HepG2 (cell line): ENCODE data around the gene ECHS1. TPM values are rescaled to one million over a fixed set of nuclear protein-coding genes. Genes with fewer than 3 reads are reported as not detected.

Source experiments
- BRF2 ChIP-seq: sonication (generic); formaldehyde crosslinking; IDR thresholded peaks from 2 replicates; pipeline ENCODE4 v1.8.1; 2022; ENCODE audit warnings: mild to moderate bottlenecking, missing genetic modification reagents
- FOXK1 ChIP-seq: sonication (generic); formaldehyde crosslinking; IDR thresholded peaks from 2 replicates; pipeline ENCODE4 v1.4.0; 2020; ENCODE audit warnings: low read depth, missing genetic modification reagents, borderline replicate concordance
- GATAD2A ChIP-seq: IDR thresholded peaks from 2 replicates; pipeline ENCODE4 v1.6.1; 2016
- HMGA1 ChIP-seq: sonication (generic); formaldehyde crosslinking; conservative IDR thresholded peaks from 2 replicates; pipeline ENCODE4 v1.4.0; 2020; ENCODE audit warnings: missing genetic modification reagents
- IRF2 ChIP-seq: IDR thresholded peaks from 2 replicates; pipeline ENCODE4 v1.6.1; 2018; ENCODE audit warnings: missing genetic modification reagents, missing compliant biosample characterization
- JUN ChIP-seq: sonication (generic); formaldehyde crosslinking; IDR thresholded peaks from 2 replicates; pipeline ENCODE4 v1.4.0; 2020; ENCODE audit warnings: mild to moderate bottlenecking, missing genetic modification reagents
- MLLT10 ChIP-seq: sonication (generic); formaldehyde crosslinking; IDR thresholded peaks from 2 replicates; pipeline ENCODE4 v1.4.0; 2020; ENCODE audit warnings: missing genetic modification reagents
- RARA ChIP-seq: IDR thresholded peaks from 2 replicates; pipeline ENCODE4 v1.6.1; 2016; ENCODE audit warnings: missing genetic modification reagents, missing compliant biosample characterization
- SOX6 ChIP-seq, 2 experiments: fragments of 450-650 bp in 1 of 2; sonication (generic) in 1 of 2; formaldehyde crosslinking in 1 of 2; IDR thresholded peaks; 2 replicates each; pipeline versions ENCODE4 v1.4.0 to v1.6.1; 2017 to 2020; ENCODE audit warnings: antibody characterized with exemption in 1 of 2, mild to moderate bottlenecking in 1 of 2, missing genetic modification reagents in 1 of 2
- SP5 ChIP-seq: IDR thresholded peaks from 2 replicates; pipeline ENCODE4 v1.6.1; 2016; ENCODE audit warnings: low read depth, borderline replicate concordance
- TBX2 ChIP-seq: sonication (generic); formaldehyde crosslinking; IDR thresholded peaks from 2 replicates; pipeline ENCODE4 v1.5.0; 2020; ENCODE audit warnings: missing genetic modification reagents, mild to moderate bottlenecking, borderline replicate concordance
- TCF12 ChIP-seq, 2 experiments: fragments of 450-650 bp in 1 of 2; sonication (generic) in 1 of 2; formaldehyde crosslinking in 1 of 2; IDR thresholded peaks; 2 replicates each; pipeline versions ENCODE4 v1.6.1 to v1.8.0; 2017 to 2022; ENCODE audit warnings: antibody characterized with exemption in 1 of 2, mild to moderate bottlenecking in 1 of 2, missing genetic modification reagents in 1 of 2, moderate library complexity in 1 of 2
- TRIM24 ChIP-seq: sonication (generic); formaldehyde crosslinking; IDR thresholded peaks from 2 replicates; pipeline ENCODE4 v1.8.0; 2022; ENCODE audit warnings: mild to moderate bottlenecking, missing genetic modification reagents
- ZBTB34 ChIP-seq: sonication (generic); formaldehyde crosslinking; IDR thresholded peaks from 2 replicates; pipeline ENCODE4 v1.8.0; 2022; ENCODE audit warnings: mild to moderate bottlenecking, missing genetic modification reagents
- ZBTB43 ChIP-seq: sonication (generic); formaldehyde crosslinking; conservative IDR thresholded peaks from 2 replicates; pipeline ENCODE4 v1.4.0; 2020; ENCODE audit warnings: missing genetic modification reagents
- ZNF280B ChIP-seq: sonication (generic); formaldehyde crosslinking; IDR thresholded peaks from 2 replicates; pipeline ENCODE4 v1.5.0; 2020; ENCODE audit warnings: missing genetic modification reagents, mild to moderate bottlenecking, borderline replicate concordance
- ZNF512B ChIP-seq: sonication (generic); formaldehyde crosslinking; IDR thresholded peaks from 2 replicates; pipeline ENCODE4 v1.5.1; 2020; ENCODE audit warnings: missing genetic modification reagents, mild to moderate bottlenecking, borderline replicate concordance
- ZNF547 ChIP-seq: sonication (generic); formaldehyde crosslinking; IDR thresholded peaks from 2 replicates; pipeline ENCODE4 v1.5.1; 2020; ENCODE audit warnings: mild to moderate bottlenecking, missing genetic modification reagents
- ZNF563 ChIP-seq: sonication (generic); formaldehyde crosslinking; IDR thresholded peaks from 2 replicates; pipeline ENCODE4 v1.8.0; 2022; ENCODE audit warnings: mild to moderate bottlenecking, moderate library complexity, missing genetic modification reagents
- ZNF7 ChIP-seq: IDR thresholded peaks from 2 replicates; pipeline ENCODE4 v1.6.1; 2016; ENCODE audit warnings: missing biosample characterization, missing genetic modification reagents
- polyA plus RNA-seq, 8 experiments: library from polyadenylated mRNA; depleted of rRNA in 3 of 8; stranded (reverse) in 7 of 8; unstranded in 1 of 8; fragments of >200 nt; fragmentation: Illumina TruSeq in 4 of 8; extraction: Trizol in 4 of 8; gene quantifications; 2 replicates each; pipeline versions ENCODE4 v1.2.1 to v1.2.3, GENCODE V29; 2011 to 2016; ENCODE audit warnings: low read depth in 4 of 8, missing spikeins in 1 of 8, mixed read lengths in 1 of 8; ENCODE audit not compliant: insufficient read depth in 1 of 8
- total RNA-seq, 5 experiments: library from RNA; depleted of rRNA; stranded (reverse); fragments of >200 nt; fragmentation: Illumina TruSeq; extraction: Trizol; gene quantifications; 2 replicates each; pipeline ENCODE4 v1.2.3, GENCODE V29; 2016; ENCODE audit warnings: low read depth in 1 of 5

The ECHS1 gene
- total and polyA plus RNA-seq, 2 of the 13 experiments (the other 11 are each of a cell fraction or from before 2014, with no cell fraction given), result 32.7 to 195 TPM

GRCh38 chr10:133378251-133379096, 5.3 kb upstream of the ECHS1 start (continued):
- no peak for TF ChIP-seq SOX6 (IDR thresholded peaks at IDR 0.05)
- peak; percentile 69 for TF ChIP-seq SOX6 (CRISPR knock-in tag; IDR thresholded peaks at IDR 0.05)
- TF ChIP-seq TCF12 (IDR thresholded peaks at IDR 0.05), result no peak
- TF ChIP-seq TCF12 (CRISPR knock-in tag; IDR thresholded peaks at IDR 0.05), result peak; percentile 82
- TF ChIP-seq RARA (CRISPR knock-in tag), result peak; percentile 58
- TF ChIP-seq TRIM24 (CRISPR knock-in tag), result no peak; the same call in 1 of the 2 replicates
- TF ChIP-seq ZNF7 (CRISPR knock-in tag), result no peak
- 0 out of 2 replicates have a peak, but pooled peaks have one; percentile 14 for TF ChIP-seq JUN (CRISPR knock-in tag)
- TF ChIP-seq ZBTB43, result 0 out of 2 replicates have a peak, but pooled peaks have one; percentile 74
- peak; percentile 26; the same call in 1 of the 2 replicates for TF ChIP-seq IRF2
- no peak for TF ChIP-seq SP5
- peak; percentile 48; the same call in 1 of the 2 replicates for TF ChIP-seq GATAD2A (CRISPR knock-in tag)
- no peak for TF ChIP-seq MLLT10 (CRISPR knock-in tag)
- 0 out of 2 replicates have a peak, but pooled peaks have one; percentile 21 for TF ChIP-seq BRF2 (CRISPR knock-in tag)
- peak; percentile 34; the same call in 1 of the 2 replicates for TF ChIP-seq TBX2 (CRISPR knock-in tag)
- no peak for TF ChIP-seq HMGA1 (CRISPR knock-in tag)
- TF ChIP-seq ZBTB34 (CRISPR knock-in tag), result no peak
- peak; percentile 83 for TF ChIP-seq ZNF547 (CRISPR knock-in tag)
- 0 out of 2 replicates have a peak, but pooled peaks have one; percentile 50 for TF ChIP-seq FOXK1 (CRISPR knock-in tag)
- no peak for TF ChIP-seq ZNF512B (CRISPR knock-in tag)
- 0 out of 2 replicates have a peak, but pooled peaks have one; percentile 33 for TF ChIP-seq ZNF280B
- TF ChIP-seq ZNF563 (CRISPR knock-in tag), result peak; percentile 72
